GM10248 (cell line): Measurements from ENCODE around the gene MSTN.

ENCODE experiments used
- CTCF ChIA-PET: fragments of 300-600 bp; sonication (Branson Sonifier 250); formaldehyde crosslinking; extraction: SDS; loops from one replicate; lab custom pipeline; 2021; ENCODE audit warnings: antibody characterized with exemption; lab: Yijun Ruan, JAX
- POLR2A ChIA-PET: fragments of 350-650 bp; sonication (Branson Sonifier 250); formaldehyde crosslinking; extraction: SDS; loops from one replicate; lab custom pipeline; 2020; ENCODE audit warnings: antibody characterized with exemption; lab: Yijun Ruan, JAX
- DNase-seq: peaks from one replicate; pipeline ENCODE4 v3.0.0; 2012; ENCODE audit errors: extremely low spot score
- CTCF ChIP-seq: IDR thresholded peaks from 2 replicates; pipeline ENCODE4 v1.5.1; 2012; ENCODE audit warnings: mild to moderate bottlenecking, low read depth; ENCODE audit errors: extremely low read depth, missing control alignments, control extremely low read depth

MSTN gene

DNA sequence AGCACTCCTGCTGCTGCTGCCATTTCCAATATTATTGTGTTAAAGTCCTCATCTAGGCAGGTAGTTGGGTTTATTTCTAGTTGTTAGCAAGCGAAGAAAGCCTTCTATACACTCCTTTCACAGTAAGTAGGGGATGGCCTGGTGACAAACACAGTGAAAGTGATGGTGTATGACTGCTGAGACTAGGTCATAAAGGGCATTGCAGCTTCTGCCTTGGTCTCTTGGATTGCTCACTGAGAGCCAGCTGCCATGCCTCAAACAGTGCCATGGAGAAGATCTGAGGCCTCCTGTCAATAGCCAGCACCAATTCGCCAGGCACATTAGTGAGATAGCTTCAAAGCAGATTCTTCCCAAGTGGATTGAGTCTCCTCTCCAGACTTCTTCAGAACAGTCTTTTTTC is 27.6 kb upstream of the MSTN start:
- POLR2A ChIA-PET, result no interaction called here
- CTCF ChIA-PET, result interaction anchor here (1.1 to 1.9 kb wide), 4 partner anchors 18 to 278 kb away, joined by 4 to 8 read pairs (median 5); a partner anchor contains a TSS
- TF ChIP-seq CTCF, result no peak
- no peak for DNase-seq

GRCh38 chr2:190088917-190089316 is 26.4 kb upstream of the MSTN start:
- ChIA-PET POLR2A (no interaction called here), CTCF (interaction anchor here (0.7 to 3.1 kb wide), 30 partner anchors 10 to 338 kb away, joined by 3 to 26 read pairs (median 4); partner anchors contain the start of gene OSGEPL1)
- DNase-seq, result peak; percentile 50
- peak; percentile 56 for TF ChIP-seq CTCF

DNA sequence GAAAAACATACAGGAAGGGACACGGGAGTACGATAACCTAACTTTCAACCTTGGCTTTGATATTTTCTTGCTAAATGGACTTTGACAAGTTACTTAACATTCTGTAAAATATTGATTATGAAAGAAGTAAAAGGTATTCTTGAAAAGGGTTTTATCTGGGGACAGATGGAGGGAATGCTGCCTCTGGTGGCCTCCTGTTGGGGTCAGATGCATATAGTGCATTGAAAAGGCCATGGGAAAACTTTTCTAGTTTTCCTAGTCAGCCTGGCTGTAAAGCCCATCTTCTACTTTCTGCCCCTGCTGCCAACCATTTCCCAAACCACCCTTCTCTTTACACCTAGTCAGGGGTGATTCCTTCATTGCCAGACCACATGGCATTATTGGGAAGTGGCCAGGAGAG is 22.2 kb upstream of the MSTN start:
- TF ChIP-seq CTCF, result no peak
- ChIA-PET CTCF (interaction anchor here (1.1 kb wide), 1 partner anchor 14 kb away, joined by 3 read pairs; no protein-coding TSS in a partner anchor), POLR2A (no interaction called here)
- no peak for DNase-seq

GRCh38 chr2:190082118-190082517 is 19.6 kb upstream of the MSTN start:
- no peak for TF ChIP-seq CTCF
- no peak for DNase-seq
- CTCF ChIA-PET, result interaction anchor here (1.0 to 5.3 kb wide), 6 partner anchors 8 to 423 kb away, joined by 3 to 25 read pairs (median 3); no protein-coding TSS in a partner anchor
- POLR2A ChIA-PET, result interaction anchor here (0.6 kb wide), 1 partner anchor 329 kb away, joined by 8 read pairs; no protein-coding TSS in a partner anchor

GRCh38 chr2:190080527-190081049 is 18.1 kb upstream of the MSTN start:
- no peak for DNase-seq
- CTCF ChIA-PET, result interaction anchor here (1.5 to 5.3 kb wide), 4 partner anchors 8 to 100 kb away, joined by 6 to 25 read pairs (median 10); a partner anchor contains a TSS
- no peak for TF ChIP-seq CTCF
- POLR2A ChIA-PET, result no interaction called here

DNA sequence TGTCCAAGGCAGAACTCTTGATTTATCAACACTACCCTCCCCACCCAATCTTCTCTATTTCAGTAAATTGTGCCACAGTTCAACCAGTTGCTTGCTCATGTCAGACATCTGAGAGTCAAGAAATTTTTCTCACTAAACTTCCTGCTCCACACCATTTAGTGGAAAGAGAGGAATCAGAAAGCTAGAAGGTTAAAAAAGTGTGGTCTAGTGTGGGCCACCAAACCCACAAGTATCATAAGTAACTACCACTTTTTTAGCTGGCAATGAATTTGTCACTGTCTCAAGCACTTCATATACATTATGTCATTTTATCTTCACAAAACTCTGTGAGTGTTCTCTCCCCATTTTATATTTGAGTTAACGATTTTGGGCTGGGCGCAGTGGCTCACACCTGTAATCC is 16.6 kb upstream of the MSTN start:
- CTCF ChIA-PET, result interaction anchor here (1.3 to 5.3 kb wide), 4 partner anchors 8 to 328 kb away, joined by 3 to 25 read pairs (median 8); no protein-coding TSS in a partner anchor
- POLR2A ChIA-PET, result no interaction called here
- no peak for DNase-seq
- TF ChIP-seq CTCF, result no peak
